Measurements from ENCODE around the gene IRS2.

The IRS2 gene

GRCh38 chr13:109713681-109714080, 72.7 kb downstream of the IRS2 start:
- no peak overlapping the region for H3K27ac ChIP-seq
- no peak for TF ChIP-seq CTCF (conservative IDR thresholded peaks at IDR 0.05)

GRCh38 chr13:109712124-109712722, 74.2 kb downstream of the IRS2 start:
- no peak for TF ChIP-seq CTCF (conservative IDR thresholded peaks at IDR 0.05)
- H3K27ac ChIP-seq, result no peak overlapping the region

GRCh38 chr13:109707742-109708617, 78.4 kb downstream of the IRS2 start:
- H3K27ac ChIP-seq, result no peak overlapping the region
- no peak for TF ChIP-seq CTCF (conservative IDR thresholded peaks at IDR 0.05)

GRCh38 chr13:109707044-109707741, 79.2 kb downstream of the IRS2 start:
- H3K27ac ChIP-seq, result no peak overlapping the region
- TF ChIP-seq CTCF (conservative IDR thresholded peaks at IDR 0.05), result no peak

GRCh38 chr13:109706015-109706715, 80.2 kb downstream of the IRS2 start:
- TF ChIP-seq CTCF (conservative IDR thresholded peaks at IDR 0.05), result no peak
- no peak overlapping the region for H3K27ac ChIP-seq

- no peak for TF ChIP-seq CTCF (conservative IDR thresholded peaks at IDR 0.05)
- no peak overlapping the region for H3K27ac ChIP-seq
Observed at GRCh38 chr13:109704771-109705635, 81.4 kb downstream of the IRS2 start.

Measured in VCaP (cell line).